ENCODE results near the gene FAU. TPM values are rescaled to one million over a fixed set of nuclear protein-coding genes. Genes with fewer than 3 reads are reported as not detected.

FAU gene
- total and polyA plus RNA-seq, 2 of the 13 experiments (the other 11 are each of a cell fraction or from before 2014, with no cell fraction given), result 374 to 869 TPM

- TF ChIP-seq DR1 (CRISPR knock-in tag; IDR thresholded peaks at IDR 0.05), result no peak; the same call in 1 of the 2 replicates
- TF ChIP-seq SSRP1 (CRISPR knock-in tag; IDR thresholded peaks at IDR 0.05), result no peak
- 0 out of 2 replicates have a peak, but pooled peaks have one; percentile 16 for TF ChIP-seq ZNF264 (CRISPR knock-in tag; IDR thresholded peaks at IDR 0.05)
- TF ChIP-seq ZSCAN31 (CRISPR knock-in tag; IDR thresholded peaks at IDR 0.05; ENCODE audit: low read depth), result 0 out of 2 replicates have a peak, but pooled peaks have one; percentile 20
- no peak for TF ChIP-seq ZNF329 (CRISPR knock-in tag; IDR thresholded peaks at IDR 0.05; ENCODE audit: low read depth)
- TF ChIP-seq ZNF792 (CRISPR knock-in tag; IDR thresholded peaks at IDR 0.05), result 0 out of 2 replicates have a peak, but pooled peaks have one; percentile 11
- no peak for TF ChIP-seq ZNF138 (CRISPR knock-in tag; IDR thresholded peaks at IDR 0.05; ENCODE audit: low read depth)
- TF ChIP-seq ZNF224 (CRISPR knock-in tag; IDR thresholded peaks at IDR 0.05), result peak; percentile 84
- no peak for TF ChIP-seq ZNF382 (CRISPR knock-in tag; IDR thresholded peaks at IDR 0.05; ENCODE audit: borderline replicate concordance)
- TF ChIP-seq HNF1A (IDR thresholded peaks at IDR 0.05; ENCODE audit: low read depth), result no peak
- no peak for TF ChIP-seq HNF1A (CRISPR knock-in tag; IDR thresholded peaks at IDR 0.05; ENCODE audit: borderline replicate concordance)
- TF ChIP-seq ATF3 (CRISPR knock-in tag; IDR thresholded peaks at IDR 0.05), result 0 out of 2 replicates have a peak, but pooled peaks have one; percentile 39
- TF ChIP-seq MXD4 (CRISPR knock-in tag; IDR thresholded peaks at IDR 0.05), result no peak
- no peak for TF ChIP-seq ZNF644 (CRISPR knock-in tag; IDR thresholded peaks at IDR 0.05; ENCODE audit: low read depth)
- TF ChIP-seq POLR2AphosphoS5 (IDR thresholded peaks at IDR 0.05; ENCODE audit: low read depth, low read length), result peak; percentile 92
- no peak for TF ChIP-seq ELF3 (CRISPR knock-in tag; IDR thresholded peaks at IDR 0.05)
- peak; percentile 10; the same call in 1 of the 2 replicates for TF ChIP-seq MED1 (CRISPR knock-in tag; IDR thresholded peaks at IDR 0.05)
- TF ChIP-seq NONO (IDR thresholded peaks at IDR 0.05), result no peak
- TF ChIP-seq NONO (CRISPR knock-in tag; conservative IDR thresholded peaks at IDR 0.05), result no peak; the same call in 1 of the 2 replicates
- TF ChIP-seq ZNF512 (CRISPR knock-in tag; IDR thresholded peaks at IDR 0.05), result no peak
- TF ChIP-seq RNF219 (CRISPR knock-in tag; IDR thresholded peaks at IDR 0.05), result no peak
- peak; percentile 68; the same call in 1 of the 2 replicates for TF ChIP-seq U2AF2 (IDR thresholded peaks at IDR 0.05; ENCODE audit: low read depth, low read length)
- TF ChIP-seq TBX2 (CRISPR knock-in tag; IDR thresholded peaks at IDR 0.05; ENCODE audit: borderline replicate concordance), result 0 out of 2 replicates have a peak, but pooled peaks have one; percentile 9
- no peak for TF ChIP-seq U2AF1 (optimal IDR thresholded peaks at IDR 0.05; ENCODE audit: low read depth, low read length)
Observed at GRCh38 chr11:65134952-65135632, 13.2 kb upstream of the FAU start (continued).

Measured in HepG2 (cell line).